Adipocyte (in vitro differentiated cells): ENCODE results near the gene FUBP1.
A peak's percentile ranks its signal among the peaks of the same experiment; 100 is the strongest.

Experiments used
- DNase-seq: peaks from one replicate; pipeline ENCODE4 v3.0.0-alpha.2; 2015; ENCODE audit warnings: low read depth
- H3K27me3 ChIP-seq: replicated peaks from 2 replicates; pipeline ENCODE4 v1.7.0; 2013; ENCODE audit warnings: mild to moderate bottlenecking, low read length, moderate library complexity; ENCODE audit not compliant: control insufficient read depth, insufficient read depth
- H3K36me3 ChIP-seq: 2 replicates; pipeline ENCODE4 v1.7.0; 2013; ENCODE audit warnings: low read length, mild to moderate bottlenecking, moderate library complexity; ENCODE audit not compliant: control insufficient read depth, insufficient read depth, severe bottlenecking
- H3K4me1 ChIP-seq: 2 replicates; pipeline ENCODE4 v1.7.0; 2013; ENCODE audit warnings: mild to moderate bottlenecking, low read length, moderate library complexity; ENCODE audit not compliant: control insufficient read depth, insufficient read depth
- H3K4me3 ChIP-seq: 2 replicates; pipeline ENCODE4 v1.7.0; 2013; ENCODE audit warnings: mild to moderate bottlenecking, low read length, moderate library complexity
- H3K9ac ChIP-seq: 2 replicates; pipeline ENCODE4 v1.7.0; 2013; ENCODE audit warnings: mild to moderate bottlenecking, low read length, moderate library complexity
- H3K9me3 ChIP-seq: 2 replicates; pipeline ENCODE4 v1.7.0; 2013; ENCODE audit warnings: mild to moderate bottlenecking, low read length, moderate library complexity; ENCODE audit not compliant: control insufficient read depth

The FUBP1 gene

GRCh38 chr1:77906019-77906545 lies 72.8 kb downstream of the FUBP1 start:
- H3K4me3 ChIP-seq, result no peak overlapping the region
- H3K27me3 ChIP-seq, result no peaks in the 10 kb centered on the region
- no peaks in the 10 kb centered on the region for H3K9me3 ChIP-seq
- no peaks in the 10 kb centered on the region for H3K4me1 ChIP-seq
- H3K36me3 ChIP-seq, result peaks cover 17% of the 10 kb centered on the region
- no peak overlapping the region for H3K9ac ChIP-seq
- no peak for DNase-seq

DNA sequence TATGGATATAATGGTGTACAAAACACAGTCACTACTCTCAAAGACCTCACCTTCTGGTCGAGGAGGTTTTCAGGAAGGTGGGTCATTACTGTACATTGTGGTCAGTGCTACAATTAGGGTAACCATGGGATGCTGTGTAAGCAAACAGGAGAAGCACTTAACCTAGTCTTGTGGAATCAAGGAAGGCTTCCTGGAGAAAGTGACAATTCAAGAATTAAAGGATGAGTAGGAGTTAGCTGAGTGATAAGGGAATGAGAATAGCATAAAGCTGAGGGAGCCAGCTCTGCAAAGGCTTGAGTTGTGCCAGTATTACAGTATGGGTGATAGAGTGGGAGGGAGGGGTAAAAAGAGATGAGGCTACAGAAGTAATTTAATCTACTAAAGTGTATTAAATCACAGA lies 73.3 kb downstream of the FUBP1 start:
- H3K36me3 ChIP-seq, result peaks cover 13% of the 10 kb centered on the region
- peaks cover 5% of the 10 kb centered on the region for H3K4me1 ChIP-seq
- no peak overlapping the region for H3K9ac ChIP-seq
- H3K9me3 ChIP-seq, result no peaks in the 10 kb centered on the region
- DNase-seq, result no peak
- H3K4me3 ChIP-seq, result no peak overlapping the region
- no peaks in the 10 kb centered on the region for H3K27me3 ChIP-seq

- Histone ChIP-seq H3K36me3 (peaks cover 6% of the 10 kb centered on the region), H3K27me3 (no peaks in the 10 kb centered on the region), H3K9me3 (no peaks in the 10 kb centered on the region), H3K4me3 (no peak overlapping the region), H3K9ac (no peak overlapping the region), H3K4me1 (peaks cover 14% of the 10 kb centered on the region)
- DNase-seq, result peak; percentile 70
These were observed 78.1 kb downstream of the FUBP1 start for GRCh38 chr1:77900687-77901293.

- Histone ChIP-seq H3K9ac (no peak overlapping the region), H3K36me3 (peaks cover 11% of the 10 kb centered on the region), H3K27me3 (no peaks in the 10 kb centered on the region), H3K4me1 (peaks cover 14% of the 10 kb centered on the region), H3K9me3 (no peaks in the 10 kb centered on the region), H3K4me3 (no peak overlapping the region)
- DNase-seq, result no peak
These were observed 79.1 kb downstream of the FUBP1 start for GRCh38 chr1:77899647-77900320.
